Measurements from ENCODE around the gene TRAF3IP1. TPM values are rescaled to one million over a fixed set of nuclear protein-coding genes. Genes with fewer than 3 reads are reported as not detected.
"Not testable (repeated sequence)": the region's sequence is repeated elsewhere in the genome, so short reads cannot be mapped to it uniquely, and the experiment has no call there.

The TRAF3IP1 gene
- total RNA-seq, 2 donors from 2014 or later: 8.9 to 9.3 TPM

- ATAC-seq: no peak
- no peaks in the 10 kb centered on the region for H3K27me3 Mint-ChIP-seq
- peaks cover 9% of the 10 kb centered on the region for H3K4me1 Mint-ChIP-seq
- no peaks in the 10 kb centered on the region for H3K9me3 ChIP-seq (ENCODE audit: control insufficient read depth, low read length, poor library complexity, severe bottlenecking)
- H3K4me3 Mint-ChIP-seq: no peak overlapping the region
- no peaks in the 10 kb centered on the region for H3K36me3 Mint-ChIP-seq (ENCODE audit: low read depth)
- no peak overlapping the region for H3K27ac Mint-ChIP-seq
- DNase-seq: no peak
These were observed 70.8 kb downstream of the TRAF3IP1 start for GRCh38 chr2:238391042-238391689.

- no peaks in the 10 kb centered on the region for H3K36me3 Mint-ChIP-seq (ENCODE audit: low read depth)
- H3K27me3 Mint-ChIP-seq: no peaks in the 10 kb centered on the region
- DNase-seq (no peak), ATAC-seq (no peak)
- H3K4me3 Mint-ChIP-seq: no peak overlapping the region
- H3K4me1 Mint-ChIP-seq: peaks cover 6% of the 10 kb centered on the region
- H3K27ac Mint-ChIP-seq: no peak overlapping the region
- H3K9me3 ChIP-seq (ENCODE audit: control insufficient read depth, low read length, poor library complexity, severe bottlenecking): no peaks in the 10 kb centered on the region
These were observed 76.3 kb downstream of the TRAF3IP1 start for GRCh38 chr2:238396663-238397062.

GRCh38 chr2:238397356-238397755, 77.0 kb downstream of the TRAF3IP1 start:
- Mint-ChIP-seq H3K27me3 (no peaks in the 10 kb centered on the region), H3K4me1 (peaks cover 6% of the 10 kb centered on the region), H3K4me3 (no peak overlapping the region), H3K27ac (no peak overlapping the region), H3K36me3 (ENCODE audit: low read depth) (no peaks in the 10 kb centered on the region)
- DNase-seq: no peak
- no peaks in the 10 kb centered on the region for H3K9me3 ChIP-seq (ENCODE audit: control insufficient read depth, low read length, poor library complexity, severe bottlenecking)
- no peak for ATAC-seq

- Mint-ChIP-seq H3K4me3 (no peak overlapping the region), H3K27me3 (no peaks in the 10 kb centered on the region), H3K36me3 (ENCODE audit: low read depth) (no peaks in the 10 kb centered on the region), H3K27ac (peak overlapping the region; percentile 47), H3K4me1 (peaks cover 4% of the 10 kb centered on the region)
- no peak for ATAC-seq
- no peaks in the 10 kb centered on the region for H3K9me3 ChIP-seq (ENCODE audit: control insufficient read depth, low read length, poor library complexity, severe bottlenecking)
- DNase-seq: no peak
These were observed 78.3 kb downstream of the TRAF3IP1 start for GRCh38 chr2:238398577-238398976.

DNA sequence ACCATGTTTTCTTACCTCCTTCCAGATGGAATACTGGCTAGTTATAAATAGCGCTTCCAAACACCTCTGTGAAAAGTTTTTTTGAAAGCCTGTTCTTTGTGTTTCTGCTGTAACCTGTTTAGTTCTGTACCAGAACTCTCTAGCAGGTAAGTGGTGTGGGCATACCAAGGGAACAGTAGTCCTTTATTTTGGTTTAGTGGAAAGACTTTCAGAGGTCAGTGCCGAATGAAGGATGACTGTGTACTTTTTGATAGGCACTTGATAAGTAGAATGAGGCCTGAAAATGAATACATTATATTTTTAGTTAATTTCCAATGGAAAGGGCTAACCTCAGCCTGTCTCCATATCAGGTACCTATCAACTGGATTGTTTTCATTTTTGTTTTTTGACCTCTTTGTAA, 78.8 kb downstream of the TRAF3IP1 start:
- no peaks in the 10 kb centered on the region for H3K36me3 Mint-ChIP-seq (ENCODE audit: low read depth)
- DNase-seq (no peak), ATAC-seq (no peak)
- no peak overlapping the region for H3K4me3 Mint-ChIP-seq
- no peaks in the 10 kb centered on the region for H3K27me3 Mint-ChIP-seq
- peaks cover 6% of the 10 kb centered on the region for H3K4me1 Mint-ChIP-seq
- H3K9me3 ChIP-seq (ENCODE audit: control insufficient read depth, low read length, poor library complexity, severe bottlenecking): no peaks in the 10 kb centered on the region
- H3K27ac Mint-ChIP-seq: peak overlapping the region; percentile 47

- H3K4me1 Mint-ChIP-seq: peaks cover 2% of the 10 kb centered on the region
- no peaks in the 10 kb centered on the region for H3K9me3 ChIP-seq (ENCODE audit: control insufficient read depth, low read length, poor library complexity, severe bottlenecking)
- H3K36me3 Mint-ChIP-seq (ENCODE audit: low read depth): no peaks in the 10 kb centered on the region
- no peaks in the 10 kb centered on the region for H3K27me3 Mint-ChIP-seq
- no peak for DNase-seq
- ATAC-seq: no peak
- no peak overlapping the region for H3K27ac Mint-ChIP-seq
- no peak overlapping the region for H3K4me3 Mint-ChIP-seq
These were observed 81.2 kb downstream of the TRAF3IP1 start for GRCh38 chr2:238401551-238401950.

DNA sequence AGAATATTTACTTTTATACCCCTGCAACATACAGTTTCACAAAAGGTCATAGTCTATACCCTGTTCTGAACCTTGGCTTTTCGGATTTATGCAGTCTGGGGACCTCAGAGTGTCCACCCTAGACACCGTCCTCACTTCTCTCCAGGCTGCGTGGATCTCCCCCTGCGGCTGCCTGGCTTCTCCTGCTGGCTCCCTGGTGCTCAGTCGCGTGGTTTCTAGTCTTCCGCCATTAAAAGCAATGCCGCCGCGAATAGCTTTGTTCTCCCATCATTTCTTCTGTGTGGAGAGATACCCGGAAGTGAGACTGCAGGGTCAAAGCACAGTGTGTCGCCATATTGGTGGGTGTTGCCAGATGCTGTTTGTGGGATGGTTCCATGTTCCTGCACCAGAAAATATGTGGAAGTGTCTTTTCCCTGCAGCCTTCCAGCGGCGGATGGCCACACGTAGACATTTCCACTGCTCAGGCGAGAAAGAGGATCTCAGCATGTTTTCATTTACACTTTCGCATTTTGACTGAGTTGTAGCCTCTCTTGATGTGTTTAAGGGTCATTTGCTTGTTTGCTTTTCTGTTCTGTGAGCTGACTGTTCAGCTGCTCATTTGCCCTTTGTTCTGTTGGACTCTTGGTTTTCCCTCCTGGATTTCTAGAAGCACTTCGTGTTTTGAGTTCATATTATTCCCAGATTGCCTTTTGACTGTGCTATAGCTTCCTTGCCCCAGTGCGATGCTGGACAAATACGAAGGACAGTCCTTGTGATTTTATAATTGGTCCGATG, 83.5 kb downstream of the TRAF3IP1 start:
- no peaks in the 10 kb centered on the region for H3K36me3 Mint-ChIP-seq (ENCODE audit: low read depth)
- DNase-seq: no peak
- ATAC-seq: no peak
- H3K27ac Mint-ChIP-seq: no peak overlapping the region
- no peaks in the 10 kb centered on the region for H3K9me3 ChIP-seq (ENCODE audit: control insufficient read depth, low read length, poor library complexity, severe bottlenecking)
- H3K27me3 Mint-ChIP-seq: no peaks in the 10 kb centered on the region
- peaks cover 2% of the 10 kb centered on the region for H3K4me1 Mint-ChIP-seq
- no peak overlapping the region for H3K4me3 Mint-ChIP-seq

DNA sequence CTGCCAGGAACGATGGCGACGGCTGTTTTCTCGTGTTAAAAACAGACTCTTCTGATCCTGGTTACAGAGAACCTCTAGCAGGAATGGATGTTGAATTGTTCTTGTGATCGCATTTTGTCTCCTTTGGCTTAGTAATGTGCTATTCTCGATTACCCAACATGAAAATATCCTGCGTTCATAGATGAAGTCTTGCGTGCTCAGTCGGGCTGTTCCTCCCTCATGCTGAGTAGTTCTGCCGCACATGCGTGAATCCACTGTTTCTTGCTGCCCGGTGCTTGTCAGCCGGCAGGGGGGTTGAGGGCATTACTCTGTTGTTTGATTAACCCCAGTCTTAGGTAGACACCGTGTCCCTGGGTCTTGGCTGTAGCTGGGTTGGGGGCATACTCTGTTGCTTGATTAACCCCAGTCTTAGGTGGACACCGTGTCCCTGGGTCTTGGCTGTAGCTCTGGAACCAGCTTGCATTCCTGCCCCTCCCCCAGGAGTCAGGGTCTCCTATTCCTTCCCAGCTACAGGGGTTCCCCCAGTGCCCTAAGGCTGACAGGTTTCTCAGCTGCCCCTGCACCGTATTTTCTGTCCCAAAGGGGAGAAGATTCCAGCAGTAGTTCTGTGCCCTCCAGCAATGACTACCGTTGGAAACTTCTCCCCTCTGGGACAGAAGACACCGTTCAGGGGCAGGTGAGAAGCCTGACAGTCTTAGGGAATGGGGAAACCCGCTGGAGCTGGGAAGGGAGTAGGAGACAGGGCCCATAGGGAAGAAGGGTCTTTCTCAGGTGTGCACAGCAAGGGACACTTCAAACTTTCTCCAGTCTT, 84.3 kb downstream of the TRAF3IP1 start:
- H3K27ac Mint-ChIP-seq: no peak overlapping the region
- no peak for DNase-seq
- H3K27me3 Mint-ChIP-seq: no peaks in the 10 kb centered on the region
- no peak for ATAC-seq
- H3K36me3 Mint-ChIP-seq (ENCODE audit: low read depth): no peaks in the 10 kb centered on the region
- no peak overlapping the region for H3K4me3 Mint-ChIP-seq
- H3K4me1 Mint-ChIP-seq: peaks cover 2% of the 10 kb centered on the region
- H3K9me3 ChIP-seq (ENCODE audit: control insufficient read depth, low read length, poor library complexity, severe bottlenecking): no peaks in the 10 kb centered on the region

- H3K9me3 ChIP-seq (ENCODE audit: control insufficient read depth, low read length, poor library complexity, severe bottlenecking); H3K4me1 Mint-ChIP-seq; DNase-seq; H3K27ac Mint-ChIP-seq; ATAC-seq; H3K36me3 Mint-ChIP-seq (ENCODE audit: low read depth); H3K4me3 Mint-ChIP-seq; H3K27me3 Mint-ChIP-seq: not testable (repeated sequence)
These were observed 84.9 kb downstream of the TRAF3IP1 start for GRCh38 chr2:238405217-238405555.

GRCh38 chr2:238406221-238406997, 86.1 kb downstream of the TRAF3IP1 start:
- no peak overlapping the region for H3K27ac Mint-ChIP-seq
- H3K4me3 Mint-ChIP-seq: no peak overlapping the region
- DNase-seq (no peak), ATAC-seq (no peak)
- H3K36me3 Mint-ChIP-seq (ENCODE audit: low read depth): no peaks in the 10 kb centered on the region
- H3K4me1 Mint-ChIP-seq: peaks cover 2% of the 10 kb centered on the region
- H3K27me3 Mint-ChIP-seq: no peaks in the 10 kb centered on the region
- no peaks in the 10 kb centered on the region for H3K9me3 ChIP-seq (ENCODE audit: control insufficient read depth, low read length, poor library complexity, severe bottlenecking)

GRCh38 chr2:238406998-238407285, 86.6 kb downstream of the TRAF3IP1 start:
- ATAC-seq (no peak), DNase-seq (no peak)
- Mint-ChIP-seq H3K27me3 (no peaks in the 10 kb centered on the region), H3K36me3 (ENCODE audit: low read depth) (no peaks in the 10 kb centered on the region), H3K4me1 (peaks cover 2% of the 10 kb centered on the region), H3K4me3 (no peak overlapping the region), H3K27ac (no peak overlapping the region)
- no peaks in the 10 kb centered on the region for H3K9me3 ChIP-seq (ENCODE audit: control insufficient read depth, low read length, poor library complexity, severe bottlenecking)

DNA sequence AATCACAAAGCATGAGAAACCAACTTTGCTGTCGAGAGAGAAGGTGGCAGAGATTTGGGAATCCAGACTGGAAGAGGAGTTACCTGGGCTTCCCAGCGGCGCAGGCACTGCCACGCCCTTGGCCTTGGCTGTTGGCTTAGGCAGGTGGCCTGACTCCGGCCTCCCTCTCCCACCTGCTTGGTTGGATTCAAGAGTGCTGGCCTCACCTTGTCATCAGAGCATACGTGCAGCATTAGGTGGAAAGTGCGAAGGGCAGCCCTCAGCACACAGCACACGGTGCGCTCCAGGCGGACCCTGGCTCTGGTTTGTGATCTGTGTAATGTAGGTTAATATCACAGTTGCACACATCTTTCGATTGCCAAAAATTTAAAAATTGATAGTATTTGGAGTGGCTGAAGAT, 87.2 kb downstream of the TRAF3IP1 start:
- ATAC-seq (no peak), DNase-seq (no peak)
- H3K9me3 ChIP-seq (ENCODE audit: control insufficient read depth, low read length, poor library complexity, severe bottlenecking): no peaks in the 10 kb centered on the region
- no peaks in the 10 kb centered on the region for H3K36me3 Mint-ChIP-seq (ENCODE audit: low read depth)
- peaks cover 2% of the 10 kb centered on the region for H3K4me1 Mint-ChIP-seq
- no peaks in the 10 kb centered on the region for H3K27me3 Mint-ChIP-seq
- H3K4me3 Mint-ChIP-seq: no peak overlapping the region
- no peak overlapping the region for H3K27ac Mint-ChIP-seq
